ENCODE data around the gene CEND1. TPM values are rescaled to one million over a fixed set of nuclear protein-coding genes. Genes with fewer than 3 reads are reported as not detected.

The CEND1 gene
- total RNA-seq, 4 donors from 2014 or later, result not detected

DNA sequence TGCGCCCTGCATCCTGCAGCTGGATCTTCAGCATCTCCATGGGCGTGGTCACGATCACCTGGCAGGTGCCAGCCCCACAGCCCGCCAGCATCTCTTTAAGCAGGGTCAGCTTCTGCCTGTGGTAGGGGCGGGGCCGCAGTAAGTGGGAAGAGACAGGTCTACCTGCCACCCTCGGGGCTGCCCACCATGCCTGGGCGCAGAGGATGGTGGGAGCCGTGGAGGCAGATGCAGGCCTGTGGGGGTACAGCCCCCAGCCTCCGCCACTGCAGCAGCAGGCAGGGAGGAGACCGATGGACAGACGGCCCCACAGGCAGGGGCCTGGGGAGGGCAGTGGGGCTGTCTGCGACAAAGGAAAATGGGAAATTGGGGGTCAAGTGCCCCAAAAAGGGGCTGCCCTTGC lies 3.0 kb upstream of the CEND1 start:
- 81 to 85% methylated on average over 6 to 11 of the region's 13 CpGs for WGBS, 2 donors

DNA sequence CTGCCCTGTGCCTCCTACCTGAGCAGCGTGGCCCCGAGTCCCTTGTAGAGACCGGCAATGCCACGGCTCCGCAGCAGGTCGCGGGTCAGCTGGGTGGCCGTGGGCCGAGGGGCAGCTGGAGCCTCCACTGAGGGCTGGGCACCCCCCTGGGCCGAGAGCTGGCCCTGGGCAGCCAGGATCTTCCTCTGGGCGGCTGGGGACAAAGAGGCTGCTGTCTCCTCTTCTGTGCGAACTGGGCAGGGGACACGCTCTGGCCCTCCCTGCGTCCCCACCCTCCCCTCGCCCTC lies 2.6 kb upstream of the CEND1 start:
- 64 to 66% methylated on average over 8 to 9 of the region's 15 CpGs for WGBS, 2 donors
- no peak for TF ChIP-seq EP300 (IDR thresholded peaks at IDR 0.05)
- TF ChIP-seq, protein P1, sequence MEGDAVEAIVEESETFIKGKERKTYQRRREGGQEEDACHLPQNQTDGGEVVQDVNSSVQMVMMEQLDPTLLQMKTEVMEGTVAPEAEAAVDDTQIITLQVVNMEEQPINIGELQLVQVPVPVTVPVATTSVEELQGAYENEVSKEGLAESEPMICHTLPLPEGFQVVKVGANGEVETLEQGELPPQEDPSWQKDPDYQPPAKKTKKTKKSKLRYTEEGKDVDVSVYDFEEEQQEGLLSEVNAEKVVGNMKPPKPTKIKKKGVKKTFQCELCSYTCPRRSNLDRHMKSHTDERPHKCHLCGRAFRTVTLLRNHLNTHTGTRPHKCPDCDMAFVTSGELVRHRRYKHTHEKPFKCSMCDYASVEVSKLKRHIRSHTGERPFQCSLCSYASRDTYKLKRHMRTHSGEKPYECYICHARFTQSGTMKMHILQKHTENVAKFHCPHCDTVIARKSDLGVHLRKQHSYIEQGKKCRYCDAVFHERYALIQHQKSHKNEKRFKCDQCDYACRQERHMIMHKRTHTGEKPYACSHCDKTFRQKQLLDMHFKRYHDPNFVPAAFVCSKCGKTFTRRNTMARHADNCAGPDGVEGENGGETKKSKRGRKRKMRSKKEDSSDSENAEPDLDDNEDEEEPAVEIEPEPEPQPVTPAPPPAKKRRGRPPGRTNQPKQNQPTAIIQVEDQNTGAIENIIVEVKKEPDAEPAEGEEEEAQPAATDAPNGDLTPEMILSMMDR (IDR thresholded peaks at IDR 0.05), result no peak
- TF ChIP-seq POLR2A (IDR thresholded peaks at IDR 0.05), result no peak
- H3K27ac ChIP-seq, result no peak overlapping the region
- DNase-seq (ENCODE audit: low spot score in 2 of 2), result no peak
- H3K36me3 ChIP-seq, result peaks cover 0 to 41% (median 0%) of the 10 kb centered on the region in 3 donors
- no peaks in the 10 kb centered on the region for H3K9me3 ChIP-seq
- no peak overlapping the region for H3K4me3 ChIP-seq
- H3K4me1 ChIP-seq, result peaks cover 0 to 39% (median 18%) of the 10 kb centered on the region in 4 donors
- H3K27me3 ChIP-seq, result peaks cover 0 to 33% of the 10 kb centered on the region in 2 donors

More for the DNA sequence above, 3.0 kb upstream of the CEND1 start:
- Histone ChIP-seq H3K4me3 (no peak overlapping the region), H3K27me3 (peaks cover 0 to 29% of the 10 kb centered on the region in 2 donors), H3K27ac (no peak overlapping the region), H3K36me3 (peaks cover 0 to 39% (median 0%) of the 10 kb centered on the region in 3 donors), H3K4me1 (peaks cover 0 to 39% (median 18%) of the 10 kb centered on the region in 4 donors), H3K9me3 (no peaks in the 10 kb centered on the region)
- TF ChIP-seq POLR2A (IDR thresholded peaks at IDR 0.05), result no peak
- TF ChIP-seq, protein P1 (IDR thresholded peaks at IDR 0.05), result no peak
- no peak for TF ChIP-seq EP300 (IDR thresholded peaks at IDR 0.05)
- DNase-seq (ENCODE audit: low spot score in 2 of 2), result no peak

DNA sequence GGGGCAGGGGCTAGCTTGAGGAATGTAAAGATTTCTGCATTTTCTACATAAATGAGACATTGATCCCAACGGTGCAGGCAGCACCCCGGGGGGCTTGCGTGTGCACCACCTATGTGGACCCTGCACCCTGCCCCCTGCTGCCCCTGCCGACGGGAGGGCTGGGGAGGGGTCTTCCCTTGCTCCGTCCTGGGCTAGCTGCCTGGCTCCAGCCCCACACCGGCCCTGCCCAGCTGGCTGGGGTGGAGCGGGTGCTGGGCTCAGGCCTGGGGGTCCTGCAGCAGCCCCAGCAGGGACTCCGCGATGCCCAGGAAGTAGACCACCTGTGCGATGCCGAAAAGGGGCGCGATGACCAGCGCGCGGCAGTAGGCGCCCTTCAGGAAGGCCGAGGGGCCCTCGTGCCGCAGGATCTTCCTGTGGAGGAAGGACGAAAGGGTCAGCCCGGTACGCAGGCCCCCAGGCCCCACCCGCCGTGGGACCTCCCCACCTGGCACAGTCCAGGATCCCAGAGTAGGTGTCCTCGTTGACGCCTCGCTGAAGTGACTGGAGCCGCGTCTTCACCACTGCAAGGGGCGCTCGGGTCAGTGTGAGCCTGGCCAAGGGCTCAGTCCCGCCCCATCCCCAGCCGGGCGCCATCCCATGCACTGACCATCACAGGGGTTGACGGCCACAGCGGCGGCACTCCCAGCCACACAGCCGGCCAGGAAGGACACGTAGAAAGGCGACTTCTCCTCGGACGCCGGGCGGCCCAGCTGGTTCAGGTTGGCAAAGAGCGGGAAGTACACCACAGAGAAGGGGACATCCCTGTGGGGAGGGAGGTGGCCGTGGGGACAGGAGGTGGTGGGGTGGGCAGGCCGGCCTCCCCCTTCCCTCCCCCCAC lies 2.0 kb upstream of the CEND1 start:
- TF ChIP-seq, protein P1 (IDR thresholded peaks at IDR 0.05), result no peak
- TF ChIP-seq EP300 (IDR thresholded peaks at IDR 0.05) (no peak), POLR2A (IDR thresholded peaks at IDR 0.05) (no peak)
- Histone ChIP-seq H3K27ac (no peak overlapping the region), H3K9me3 (no peaks in the 10 kb centered on the region), H3K27me3 (peaks cover 0 to 33% of the 10 kb centered on the region in 2 donors), H3K36me3 (peaks cover 0 to 46% (median 0%) of the 10 kb centered on the region in 3 donors), H3K4me1 (peaks cover 0 to 35% (median 17%) of the 10 kb centered on the region in 4 donors), H3K4me3 (no peak overlapping the region)
- WGBS, 2 donors, result 90 to 94% methylated on average over 40 to 47 of the region's 49 CpGs
- no peak for DNase-seq (ENCODE audit: low spot score in 2 of 2)

DNA sequence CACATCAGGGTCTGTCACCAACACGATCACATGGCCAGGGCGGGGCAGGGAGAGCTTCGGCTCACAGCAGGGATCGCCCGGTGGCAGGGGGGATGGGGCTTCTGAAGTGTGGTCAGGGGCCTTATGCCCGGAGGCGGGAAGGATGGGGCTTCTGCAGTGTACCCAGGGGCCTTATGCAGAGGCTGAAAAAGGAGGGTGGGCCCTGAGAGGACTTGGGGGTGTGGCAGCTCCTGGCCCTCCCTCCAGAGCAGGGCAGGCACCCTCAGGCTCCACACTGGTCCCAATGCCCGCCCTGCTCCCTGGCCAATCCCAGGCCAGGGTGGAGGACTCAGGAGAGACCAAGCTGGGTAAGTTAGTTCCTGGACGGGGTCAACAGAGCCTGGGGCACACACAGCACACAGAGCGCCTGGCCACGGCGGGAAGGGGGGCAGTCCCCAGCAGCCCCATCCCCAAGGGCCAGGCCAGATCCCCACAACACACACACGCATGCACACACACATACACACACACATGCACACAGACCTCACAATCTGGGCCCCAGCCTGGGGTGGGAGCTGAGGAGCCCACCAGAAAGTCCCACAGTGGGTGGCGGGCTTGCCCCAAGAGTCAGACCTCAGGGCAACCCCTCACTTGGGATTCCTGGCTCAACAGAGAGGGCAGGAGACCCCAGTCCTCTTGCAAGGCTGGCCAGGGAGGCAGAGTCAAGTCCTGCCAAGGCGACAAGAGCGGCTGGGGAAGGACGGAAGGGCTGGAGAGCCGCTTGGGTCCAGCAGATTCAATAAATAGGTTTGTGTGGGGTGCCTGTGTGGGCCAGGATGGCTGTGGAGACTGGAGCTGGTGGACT lies 1.1 kb upstream of the CEND1 start:
- Histone ChIP-seq H3K4me3 (no peak overlapping the region), H3K27ac (no peak overlapping the region), H3K36me3 (peaks cover 0 to 56% (median 0%) of the 10 kb centered on the region in 3 donors), H3K9me3 (no peaks in the 10 kb centered on the region), H3K4me1 (peaks cover 0 to 27% (median 10%) of the 10 kb centered on the region in 4 donors), H3K27me3 (peaks cover 0 to 33% of the 10 kb centered on the region in 2 donors)
- TF ChIP-seq, protein P1 (IDR thresholded peaks at IDR 0.05), result no peak
- TF ChIP-seq POLR2A (IDR thresholded peaks at IDR 0.05) (no peak), EP300 (IDR thresholded peaks at IDR 0.05) (no peak)
- 58 to 71% methylated on average over 16 to 18 of the region's 18 CpGs for WGBS, 2 donors
- DNase-seq (ENCODE audit: low spot score in 2 of 2), result no peak

Measured in tibial nerve (tissue), 4 donors.